ENCODE data around the gene CAPRIN2. TPM values are rescaled to one million over a fixed set of nuclear protein-coding genes. Genes with fewer than 3 reads are reported as not detected.

The CAPRIN2 gene, protein sequence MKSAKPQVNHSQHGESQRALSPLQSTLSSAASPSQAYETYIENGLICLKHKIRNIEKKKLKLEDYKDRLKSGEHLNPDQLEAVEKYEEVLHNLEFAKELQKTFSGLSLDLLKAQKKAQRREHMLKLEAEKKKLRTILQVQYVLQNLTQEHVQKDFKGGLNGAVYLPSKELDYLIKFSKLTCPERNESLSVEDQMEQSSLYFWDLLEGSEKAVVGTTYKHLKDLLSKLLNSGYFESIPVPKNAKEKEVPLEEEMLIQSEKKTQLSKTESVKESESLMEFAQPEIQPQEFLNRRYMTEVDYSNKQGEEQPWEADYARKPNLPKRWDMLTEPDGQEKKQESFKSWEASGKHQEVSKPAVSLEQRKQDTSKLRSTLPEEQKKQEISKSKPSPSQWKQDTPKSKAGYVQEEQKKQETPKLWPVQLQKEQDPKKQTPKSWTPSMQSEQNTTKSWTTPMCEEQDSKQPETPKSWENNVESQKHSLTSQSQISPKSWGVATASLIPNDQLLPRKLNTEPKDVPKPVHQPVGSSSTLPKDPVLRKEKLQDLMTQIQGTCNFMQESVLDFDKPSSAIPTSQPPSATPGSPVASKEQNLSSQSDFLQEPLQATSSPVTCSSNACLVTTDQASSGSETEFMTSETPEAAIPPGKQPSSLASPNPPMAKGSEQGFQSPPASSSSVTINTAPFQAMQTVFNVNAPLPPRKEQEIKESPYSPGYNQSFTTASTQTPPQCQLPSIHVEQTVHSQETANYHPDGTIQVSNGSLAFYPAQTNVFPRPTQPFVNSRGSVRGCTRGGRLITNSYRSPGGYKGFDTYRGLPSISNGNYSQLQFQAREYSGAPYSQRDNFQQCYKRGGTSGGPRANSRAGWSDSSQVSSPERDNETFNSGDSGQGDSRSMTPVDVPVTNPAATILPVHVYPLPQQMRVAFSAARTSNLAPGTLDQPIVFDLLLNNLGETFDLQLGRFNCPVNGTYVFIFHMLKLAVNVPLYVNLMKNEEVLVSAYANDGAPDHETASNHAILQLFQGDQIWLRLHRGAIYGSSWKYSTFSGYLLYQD
- 22.3 and 30.4 TPM in 2 replicates for total RNA-seq

DNA sequence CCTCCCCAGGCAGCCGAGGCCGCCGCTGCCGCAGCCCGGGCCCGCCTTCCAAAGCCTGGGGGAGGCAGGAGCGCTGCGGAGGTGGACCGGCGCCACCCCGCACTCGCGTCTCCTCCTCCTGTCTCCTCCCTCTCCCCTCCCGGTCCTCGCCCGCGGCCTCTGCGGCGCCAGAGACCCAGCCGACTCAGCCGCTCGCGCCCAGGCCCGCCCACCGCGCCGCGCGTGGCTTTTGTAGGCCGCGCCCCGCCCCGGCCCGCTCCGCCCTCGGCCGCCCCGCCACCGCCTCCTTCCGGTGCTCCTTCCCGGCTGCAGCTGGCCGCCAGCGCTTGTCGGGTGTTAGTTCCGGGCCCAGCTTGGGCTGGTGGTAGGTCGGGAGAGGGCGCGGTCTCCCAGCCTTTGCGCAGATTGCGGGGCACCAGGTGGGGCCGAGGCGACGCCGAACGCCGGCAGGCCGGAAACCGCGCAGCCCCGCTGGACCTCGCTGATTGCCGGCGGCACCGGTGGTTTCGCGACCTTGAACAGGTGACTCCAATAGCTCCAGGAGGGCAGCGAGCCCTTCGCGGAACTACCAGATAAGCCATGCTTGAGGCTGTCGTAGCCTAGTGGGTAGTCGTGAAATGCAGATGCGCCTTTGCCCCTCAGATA is at the start of gene CAPRIN2:
Gene CAPRIN2, minus strand, starts transcription at position 202 of the 645 bp plus-strand sequence. CDS start 1,431 bp downstream, outside the sequence.

DNA sequence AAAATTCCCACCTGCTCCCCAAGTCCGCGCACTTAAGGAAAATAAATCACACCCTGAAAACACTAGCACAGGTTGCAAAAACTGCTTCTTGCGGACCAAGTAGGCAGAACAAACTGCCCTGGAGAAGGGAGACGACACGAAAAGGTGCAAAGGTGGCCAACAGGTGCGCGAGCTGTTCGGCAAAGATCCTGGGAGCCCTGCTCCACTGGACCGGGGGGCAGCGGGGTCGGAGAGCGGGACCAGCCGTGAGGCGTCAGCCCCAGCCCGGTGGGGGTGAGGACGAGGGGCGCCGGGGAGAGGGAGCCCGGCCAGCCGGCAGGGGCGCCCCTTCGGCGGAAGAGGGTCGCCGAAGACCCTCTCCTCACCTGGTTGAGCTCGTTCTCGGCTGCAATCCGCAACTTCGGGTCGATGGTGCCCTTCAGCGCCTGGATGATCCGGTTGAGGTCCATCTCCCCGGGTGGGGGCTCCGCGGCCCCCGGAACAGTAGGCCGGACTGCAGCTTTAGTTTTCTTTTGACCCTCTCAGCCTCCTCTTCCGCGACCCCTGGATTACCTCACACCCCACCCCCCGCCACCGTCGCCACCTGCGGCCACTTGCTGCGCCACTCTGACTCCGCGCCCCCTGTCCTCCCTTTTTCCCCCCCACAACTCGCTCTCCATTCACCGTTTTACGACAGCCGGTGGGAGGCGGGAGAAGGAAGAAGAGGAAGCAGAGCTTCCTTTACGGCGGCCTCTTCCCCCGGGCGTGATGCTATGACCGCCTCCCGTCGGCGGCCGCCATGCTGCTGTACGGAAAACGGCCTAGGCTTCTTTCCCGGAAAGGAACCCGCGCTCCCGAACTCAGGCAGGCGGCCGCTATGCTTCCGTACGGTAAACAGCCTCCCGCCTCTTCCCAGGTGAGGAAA is 59.3 kb downstream of the CAPRIN2 start, which contains the start of gene IPO8:
Gene IPO8, minus strand, starts transcription at position 671 of the 904 bp plus-strand sequence. Its CDS starts 222 bp downstream, at position 449.

Other genes with a start within 250 kb of the CAPRIN2 start
- gene IPO8, start 59.1 kb downstream of the CAPRIN2 start, total RNA-seq, result 34.4 and 37.8 TPM in 2 replicates
- gene TSPAN11, start 171.8 kb upstream of the CAPRIN2 start, total RNA-seq, result 0.18 and 1.1 TPM in 2 replicates

Measured in smooth muscle cell of bladder (primary cell).